Left renal pelvis (tissue), 4 donors: ENCODE data around the gene PDE3B. TPM values are rescaled to one million over a fixed set of nuclear protein-coding genes. Genes with fewer than 3 reads are reported as not detected.
"Not testable (repeated sequence)": the region's sequence is repeated elsewhere in the genome, so short reads cannot be mapped to it uniquely, and the experiment has no call there.

Source experiments
- DNase-seq, 4 donors: peaks; one replicate each; pipeline ENCODE4 v3.0.0-alpha.2; 2013; ENCODE audit warnings: low read depth in 4 of 4, low spot score in 3 of 4
- polyA plus RNA-seq, 4 donors: library from polyadenylated mRNA; unstranded; fragments of 120-200 nt; gene quantifications; one replicate each; pipeline ENCODE4 v1.2.1, GENCODE V29; 2013; ENCODE audit not compliant: insufficient read length in 4 of 4

Gene PDE3B
- polyA plus RNA-seq, 4 donors = 2.3 to 9.6 (median 7.8) TPM

DNA sequence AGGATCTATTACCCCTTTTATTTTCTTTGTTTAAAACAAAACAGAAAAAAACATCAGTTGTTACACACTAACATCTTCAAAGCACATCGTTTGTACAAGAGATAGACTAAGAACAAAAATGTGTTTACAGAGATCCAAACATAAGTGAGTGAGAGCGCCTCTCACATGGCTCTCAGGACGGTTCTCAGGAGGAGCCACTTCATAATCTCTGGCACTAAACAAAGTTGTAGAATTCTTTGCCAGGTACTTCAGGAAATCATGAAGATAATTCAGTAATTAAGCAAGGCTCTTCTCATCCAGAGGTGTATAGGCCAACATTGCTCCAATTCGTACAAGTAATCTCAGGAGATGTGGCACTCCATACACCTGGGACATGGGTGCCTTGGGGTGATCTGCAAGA, 29.8 kb downstream of the PDE3B start:
- DNase-seq = no peak

DNA sequence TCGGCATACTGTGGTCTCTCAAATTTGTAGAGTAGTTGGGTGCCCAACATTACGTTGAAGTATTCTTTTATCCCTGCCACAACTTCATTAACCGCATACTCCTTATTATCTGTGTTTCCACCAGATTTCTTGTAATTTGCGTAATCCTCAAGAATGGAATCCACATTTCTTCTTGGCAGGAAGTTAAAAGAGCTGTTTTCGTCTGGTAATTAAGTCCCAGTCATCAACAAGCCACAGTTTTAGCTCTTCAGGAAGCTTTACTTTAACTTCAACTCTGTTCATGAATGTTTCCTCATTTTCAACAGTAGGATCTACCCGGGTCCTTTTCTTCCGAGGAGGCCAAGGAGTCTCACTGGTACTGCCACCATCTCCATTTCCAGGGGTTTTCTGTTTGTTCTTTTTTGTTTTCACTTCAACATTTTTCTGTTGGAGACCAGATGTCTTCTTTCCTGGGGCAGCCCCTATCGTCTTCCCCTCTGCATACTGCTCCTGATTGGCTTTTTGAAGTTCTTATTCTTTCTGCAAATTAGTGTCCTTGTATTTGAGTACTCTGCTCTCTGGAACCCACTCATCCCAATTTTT, 30.3 kb downstream of the PDE3B start:
- DNase-seq = no peak

DNA sequence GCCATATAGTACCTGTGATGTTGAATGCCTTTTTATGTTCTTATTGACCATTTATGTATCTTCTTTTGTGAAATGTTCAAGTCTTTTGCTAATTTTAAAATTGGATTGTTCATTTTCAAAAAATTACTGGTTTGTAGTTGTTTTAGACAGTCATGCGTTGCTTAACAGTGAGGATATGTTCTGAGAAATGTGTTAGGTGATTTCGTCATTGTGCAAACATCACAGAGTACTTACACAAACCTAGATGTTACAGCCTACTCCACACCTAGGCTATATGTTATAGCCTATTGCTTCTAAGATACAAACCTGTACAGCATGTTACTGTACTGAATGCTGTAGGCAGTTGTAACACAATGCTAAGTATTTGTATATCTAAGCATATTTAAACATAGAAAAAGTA, 32.5 kb downstream of the PDE3B start:
- no peak for DNase-seq

DNA sequence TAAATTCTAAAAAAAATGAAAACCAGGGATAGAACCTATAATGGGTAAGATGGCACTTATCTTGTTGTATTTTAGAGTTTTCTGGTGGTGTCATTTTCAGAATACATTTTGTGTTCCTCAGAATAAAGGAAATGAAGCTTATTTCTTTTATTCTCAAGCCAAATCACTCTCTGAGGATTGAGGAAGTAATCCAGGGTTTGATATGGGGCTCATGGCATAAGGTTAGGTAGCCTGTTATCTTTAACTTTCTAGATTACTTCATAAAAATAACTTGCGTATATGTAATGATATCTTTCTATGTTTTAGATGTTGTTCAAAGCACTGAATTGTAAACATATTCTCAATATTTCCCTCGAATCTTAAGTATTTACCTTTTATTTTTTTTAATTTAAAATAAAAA, 33.5 kb downstream of the PDE3B start:
- no peak for DNase-seq

DNA sequence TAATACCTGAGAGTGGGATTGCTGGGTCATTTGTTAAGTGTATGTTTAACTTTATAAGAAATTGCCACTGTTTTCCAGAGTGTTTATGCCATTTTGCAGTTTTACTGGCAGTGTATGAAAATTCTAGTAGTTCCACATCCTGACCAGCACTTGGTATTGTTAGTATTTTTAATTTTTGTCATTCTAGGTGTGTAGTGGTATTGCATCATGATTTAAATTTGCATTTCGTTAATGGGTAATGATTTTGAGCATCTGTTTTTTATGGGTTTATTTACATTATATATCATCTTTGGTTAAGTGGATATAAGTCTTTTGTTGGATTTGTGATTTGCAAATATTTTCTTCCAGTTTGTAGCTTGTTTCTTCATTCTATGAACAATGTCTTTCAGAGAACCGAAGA, 34.7 kb downstream of the PDE3B start:
- no peak for DNase-seq

DNA sequence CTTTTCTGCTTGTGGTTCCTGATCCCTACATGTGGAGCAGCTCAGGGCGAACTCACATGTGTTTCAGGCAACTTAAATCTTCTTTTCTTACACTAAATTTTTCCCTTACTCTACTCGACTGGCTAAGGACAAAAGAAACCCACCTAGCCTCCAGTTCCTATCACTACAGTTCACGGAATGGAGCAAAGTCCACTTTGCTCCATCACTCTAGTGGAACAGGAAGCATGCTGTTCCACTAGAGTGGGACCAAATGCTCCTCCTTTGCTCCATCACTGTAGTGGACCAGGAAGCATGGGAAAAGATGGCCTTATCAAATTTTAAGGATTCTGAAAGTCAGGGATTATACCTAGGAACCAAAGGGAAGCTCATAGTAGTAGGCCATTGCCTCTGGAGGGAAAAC, 36.1 kb downstream of the PDE3B start:
- no peak for DNase-seq

DNA sequence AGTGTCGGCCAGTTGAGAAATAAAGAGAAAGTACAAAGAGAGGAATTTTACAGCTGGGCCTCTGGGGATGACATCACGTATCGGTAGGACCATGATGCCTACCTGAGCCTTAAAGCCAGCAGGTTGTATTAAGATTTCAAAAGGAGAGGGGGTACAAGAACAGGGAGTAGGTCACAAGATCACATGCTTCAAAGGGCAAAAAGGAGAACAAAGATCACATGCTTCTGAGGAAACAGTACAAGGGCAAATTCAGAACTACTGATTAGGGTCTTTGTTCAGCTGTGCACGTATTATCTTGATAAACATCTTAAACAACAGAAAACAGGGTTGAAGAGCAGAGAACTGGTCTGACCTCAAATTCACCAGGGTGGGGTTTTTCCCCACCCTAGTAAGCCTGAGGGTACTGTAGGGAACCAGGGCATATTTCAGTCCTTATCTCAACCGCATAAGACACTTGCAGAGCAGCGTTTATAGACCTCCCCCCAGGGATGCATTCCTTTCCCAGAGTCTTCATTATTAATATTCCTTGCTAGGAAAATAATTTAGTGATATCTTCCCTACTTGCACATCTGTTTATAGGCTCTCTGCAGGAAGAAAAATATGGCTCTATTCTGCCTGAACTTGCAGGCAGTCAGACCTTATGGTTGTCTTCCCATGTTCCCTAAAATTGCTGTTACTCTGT, 40.8 kb downstream of the PDE3B start:
- not testable (repeated sequence) for DNase-seq

DNA sequence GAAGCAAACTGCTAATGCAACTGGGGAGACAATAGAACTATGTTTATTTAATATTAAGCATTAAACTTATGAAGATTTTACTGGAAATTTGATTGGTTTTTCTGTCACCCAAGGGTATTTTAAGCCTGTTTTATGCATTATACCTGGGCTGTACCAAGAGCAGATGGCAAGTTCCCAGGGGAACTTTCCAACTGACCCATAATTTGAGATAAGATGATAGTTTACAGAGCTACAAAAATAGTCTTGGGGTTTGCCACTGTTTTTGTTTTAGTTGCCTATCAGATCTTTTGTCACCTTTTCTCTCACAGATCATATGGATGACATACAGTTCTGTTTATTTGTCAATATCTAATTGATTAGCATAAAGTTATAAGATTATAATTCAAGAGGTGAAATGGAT, 43.9 kb downstream of the PDE3B start:
- no peak for DNase-seq

DNA sequence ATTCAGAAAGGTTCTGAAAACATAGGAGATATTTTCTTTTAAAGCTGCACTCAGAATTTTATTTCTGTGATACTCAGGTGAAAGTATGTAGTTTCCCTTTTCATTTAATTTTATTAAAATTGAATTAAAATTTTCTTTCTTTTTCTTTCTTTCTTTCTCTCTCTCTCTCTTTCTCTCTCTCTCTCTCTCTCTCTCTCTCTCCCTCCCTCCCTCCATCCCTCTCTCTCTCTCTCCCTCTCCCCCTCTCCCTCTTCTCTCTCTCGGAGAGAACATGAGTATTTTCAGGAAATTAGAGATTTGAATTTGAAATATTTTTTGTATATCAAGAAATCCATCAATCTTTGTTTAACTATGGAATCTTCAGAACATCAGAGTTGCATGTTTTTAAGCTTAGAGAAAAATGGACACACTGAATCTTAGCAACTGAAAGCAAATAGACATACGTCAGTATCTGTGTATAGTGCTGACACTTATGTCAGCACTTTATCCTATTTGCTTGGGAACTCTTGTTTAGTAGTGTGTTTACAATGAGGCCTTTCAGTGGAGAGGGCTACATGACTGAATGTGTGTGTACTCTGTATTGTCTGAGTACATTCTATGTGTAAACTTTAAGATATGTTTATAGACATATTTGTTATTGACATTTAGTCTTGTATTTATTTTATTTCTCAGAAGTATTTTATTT, 44.5 kb downstream of the PDE3B start:
- DNase-seq = no peak

DNA sequence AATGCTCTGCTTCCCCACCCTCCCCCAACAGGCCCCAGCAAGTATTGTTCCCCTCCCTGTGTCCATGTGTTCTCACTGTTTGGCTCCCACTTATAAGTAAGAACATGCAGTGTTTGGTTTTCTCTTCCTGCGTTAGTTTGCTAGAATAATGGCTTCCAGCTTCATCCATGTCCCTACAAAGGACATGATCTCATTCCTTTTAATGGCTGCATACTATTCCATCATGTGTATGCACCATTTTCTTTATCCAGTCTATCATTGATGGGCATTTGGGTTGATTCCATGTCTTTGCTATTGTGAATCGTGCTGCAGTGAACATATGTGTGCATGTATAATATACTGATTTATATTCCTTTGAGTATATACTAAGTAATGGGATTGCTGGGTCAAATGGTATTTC, 52.1 kb downstream of the PDE3B start:
- not testable (repeated sequence) for DNase-seq

DNA sequence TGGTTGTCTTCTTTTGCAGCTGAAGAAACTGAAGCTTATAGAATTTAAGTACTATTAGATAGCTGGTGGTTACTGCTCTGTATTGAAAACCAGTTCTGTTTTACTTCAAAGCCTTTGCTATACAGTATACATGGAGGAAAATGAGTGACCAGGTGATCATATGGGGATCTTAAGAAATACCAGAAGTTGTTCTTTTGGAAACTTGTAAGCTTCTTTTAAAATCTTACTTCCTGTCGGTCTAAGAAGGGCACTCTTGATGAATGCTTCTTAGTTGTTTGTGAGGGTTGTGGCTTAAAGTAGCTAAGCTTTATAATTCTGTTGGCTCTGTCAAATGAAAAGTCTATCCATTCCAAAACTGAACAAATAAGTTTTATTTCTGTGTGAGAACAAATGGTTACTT, 55.2 kb downstream of the PDE3B start:
- DNase-seq = no peak

DNA sequence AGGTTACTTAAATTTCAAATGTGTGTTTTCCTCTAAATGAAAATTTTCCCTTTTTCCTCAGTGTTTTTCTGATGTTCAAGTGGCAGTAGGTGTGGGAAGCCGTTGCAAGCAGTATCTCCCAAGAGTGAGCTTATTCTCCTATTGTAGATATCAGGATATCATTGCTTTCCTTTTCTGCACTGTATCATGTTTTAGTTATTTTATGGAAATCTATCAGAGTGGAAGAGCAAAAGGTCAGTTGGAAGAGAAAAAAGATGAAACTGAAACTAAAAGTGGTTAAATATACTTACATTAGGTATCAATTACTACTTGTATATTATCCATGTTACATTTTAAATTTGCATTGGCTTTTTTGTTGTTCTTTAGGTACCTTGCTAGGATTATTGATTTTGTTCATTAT, 57.0 kb downstream of the PDE3B start:
- no peak for DNase-seq

DNA sequence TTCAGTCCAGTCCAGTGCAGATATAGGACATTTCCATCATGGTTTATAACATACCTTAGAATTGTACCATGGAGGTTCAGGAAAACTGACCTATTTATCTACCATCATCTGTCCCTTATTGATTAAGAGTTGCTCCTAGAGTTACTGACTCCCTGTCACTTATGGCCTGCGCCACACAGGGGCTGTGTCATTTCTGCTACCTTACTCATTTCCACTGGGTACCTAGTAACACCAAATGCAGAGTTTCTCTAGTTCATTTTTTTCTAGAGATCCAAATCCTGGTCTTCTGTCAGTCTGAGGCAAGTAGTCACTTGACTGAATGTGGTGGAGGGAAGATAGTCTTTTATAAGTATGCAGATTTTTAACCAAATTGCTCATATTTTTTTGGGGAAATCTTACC, 59.2 kb downstream of the PDE3B start:
- no peak for DNase-seq

DNA sequence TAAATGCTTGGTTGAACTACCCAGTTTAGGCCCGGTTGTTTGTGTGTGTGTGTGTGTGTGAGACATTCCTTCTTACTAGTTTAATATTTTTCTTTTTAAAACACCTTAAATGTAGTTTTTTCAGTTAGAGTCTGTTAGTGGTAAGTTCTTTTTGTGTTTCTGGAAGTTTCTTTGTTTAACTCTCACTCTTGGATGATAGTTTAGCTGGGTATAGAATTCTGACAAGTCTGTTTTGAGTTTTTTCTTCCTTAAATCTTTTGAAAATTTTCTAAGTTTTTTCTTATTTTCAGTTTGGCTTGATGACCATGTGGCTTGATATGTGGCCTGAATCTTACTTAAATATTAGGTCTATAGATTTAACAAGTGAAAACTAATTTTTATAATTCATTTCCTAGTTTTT, 60.1 kb downstream of the PDE3B start:
- no peak for DNase-seq

DNA sequence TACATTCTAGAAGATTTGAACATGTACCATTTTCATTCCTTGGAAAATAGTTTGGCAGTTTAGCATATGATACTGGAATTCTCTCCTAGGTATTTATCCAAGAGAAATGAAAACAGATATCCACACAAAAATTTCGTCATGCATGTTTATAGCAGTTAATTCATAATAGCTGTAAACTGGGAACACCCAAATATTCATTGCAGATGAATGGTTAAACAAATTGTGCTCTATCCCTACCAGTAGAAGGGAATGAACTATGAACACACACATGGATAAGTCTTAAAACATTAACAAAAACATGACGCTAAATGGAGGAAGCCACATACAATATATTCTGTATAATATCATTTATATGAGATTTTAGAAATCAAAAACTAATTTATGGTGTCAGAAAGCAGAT, 61.5 kb downstream of the PDE3B start:
- no peak for DNase-seq

DNA sequence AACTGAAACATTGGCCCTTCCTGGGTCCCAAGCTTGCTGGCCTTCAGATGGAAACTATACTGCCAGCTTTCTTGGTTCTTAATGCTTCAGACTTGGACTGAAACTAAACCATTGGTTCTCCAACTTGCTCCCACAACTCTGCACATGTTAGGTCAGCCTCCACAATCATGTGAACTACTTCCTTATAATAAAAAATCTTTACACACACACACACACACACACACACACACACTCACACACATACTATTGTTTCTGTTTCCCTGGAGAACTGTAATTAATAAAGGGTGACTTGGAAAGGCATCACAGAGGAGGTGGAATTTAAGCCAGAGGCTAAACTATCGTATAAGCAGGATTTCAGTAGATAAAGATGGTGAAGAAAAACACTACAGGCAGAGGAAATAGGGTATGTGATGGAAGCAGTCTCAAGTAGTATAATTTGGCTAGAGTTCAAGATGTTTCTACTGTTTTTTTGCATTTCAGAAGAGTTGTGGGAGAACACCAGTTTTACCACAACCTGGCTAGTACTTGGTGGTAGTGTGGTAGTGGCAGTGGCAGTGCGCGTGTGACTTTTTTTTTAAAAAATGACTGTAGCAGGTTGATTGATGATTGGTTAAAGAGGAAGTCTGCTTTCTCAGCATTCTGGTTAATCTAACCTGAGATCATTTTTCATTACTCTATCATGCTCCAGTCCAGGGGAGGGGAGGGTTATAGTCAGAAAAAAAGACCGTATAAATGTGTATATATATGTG, 70.1 kb downstream of the PDE3B start:
- DNase-seq = no peak

DNA sequence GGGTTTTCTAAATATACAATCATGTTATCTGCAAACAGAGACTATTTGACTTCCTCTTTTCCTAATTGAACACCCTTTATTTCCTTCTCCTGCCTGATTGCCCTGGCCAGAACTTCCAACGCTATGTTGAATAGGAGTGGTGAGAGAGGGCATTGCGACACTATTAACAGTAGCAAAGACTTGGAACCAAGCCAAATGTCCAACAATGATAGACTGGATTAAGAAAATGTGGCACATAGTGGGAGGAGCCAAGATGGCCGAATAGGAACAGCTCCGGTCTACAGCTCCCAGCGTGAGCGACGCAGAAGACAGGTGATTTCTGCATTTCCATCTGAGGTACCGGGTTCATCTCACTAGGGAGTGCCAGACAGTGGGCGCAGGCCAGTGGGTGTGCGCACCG, 72.1 kb downstream of the PDE3B start:
- DNase-seq = not testable (repeated sequence)

DNA sequence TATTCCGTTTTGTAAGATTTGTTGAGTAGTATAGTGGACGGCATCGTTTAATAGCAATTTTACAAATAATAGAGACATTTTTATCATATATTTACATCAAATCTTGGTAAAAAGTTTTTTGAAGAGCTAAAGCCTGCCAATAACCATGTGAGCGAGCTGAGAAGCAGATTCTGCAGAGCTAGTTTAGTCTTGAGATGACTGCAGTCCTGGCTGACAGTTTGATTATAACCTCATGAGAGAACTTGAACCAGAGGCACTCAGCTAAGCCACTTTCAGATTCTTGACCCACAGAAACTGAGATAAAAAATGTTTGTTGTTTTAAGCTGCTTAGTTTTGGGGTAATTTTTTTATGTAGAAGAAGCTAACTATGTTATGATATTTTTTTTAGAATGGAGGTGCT, 78.9 kb downstream of the PDE3B start:
- DNase-seq = no peak

DNA sequence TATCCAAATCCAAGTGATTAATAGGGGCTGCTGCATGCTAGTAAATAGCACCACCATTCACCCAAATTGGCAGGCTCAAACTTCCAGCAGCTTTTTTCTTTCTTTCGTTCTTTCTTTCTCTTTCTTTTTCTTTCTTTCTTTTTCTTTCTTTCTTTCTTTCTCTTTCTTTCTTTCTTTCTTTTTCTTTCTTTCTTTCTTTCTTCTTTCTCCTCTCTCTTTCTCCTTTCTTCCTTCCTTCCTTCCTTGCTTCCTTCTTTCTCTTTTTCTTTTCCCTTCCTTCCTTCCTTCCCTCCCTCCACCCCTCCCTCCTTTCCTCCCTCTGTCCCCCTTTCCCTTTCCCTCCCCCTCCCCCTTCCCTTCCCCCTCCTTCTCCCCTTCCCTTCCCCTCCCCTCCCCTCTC, 81.5 kb downstream of the PDE3B start:
- DNase-seq = no peak

DNA sequence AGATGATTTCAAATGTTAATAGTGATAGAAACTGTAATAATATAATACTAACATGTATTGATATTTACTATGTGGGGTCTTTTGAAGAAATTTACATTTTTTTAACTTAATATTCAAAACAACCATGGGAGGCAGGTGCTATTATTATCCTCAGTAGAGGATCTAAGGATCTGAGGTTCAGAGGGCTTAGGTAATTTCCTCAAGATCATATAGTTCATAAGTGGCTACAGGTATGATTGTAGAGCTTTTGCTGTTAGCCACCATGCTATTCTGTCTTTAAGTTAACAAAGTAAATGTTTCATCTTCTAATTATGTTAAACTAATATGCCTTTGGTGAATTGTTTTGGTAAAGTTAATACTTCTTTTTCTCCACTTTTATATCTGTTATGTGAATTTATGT, 83.6 kb downstream of the PDE3B start:
- DNase-seq = no peak

DNA sequence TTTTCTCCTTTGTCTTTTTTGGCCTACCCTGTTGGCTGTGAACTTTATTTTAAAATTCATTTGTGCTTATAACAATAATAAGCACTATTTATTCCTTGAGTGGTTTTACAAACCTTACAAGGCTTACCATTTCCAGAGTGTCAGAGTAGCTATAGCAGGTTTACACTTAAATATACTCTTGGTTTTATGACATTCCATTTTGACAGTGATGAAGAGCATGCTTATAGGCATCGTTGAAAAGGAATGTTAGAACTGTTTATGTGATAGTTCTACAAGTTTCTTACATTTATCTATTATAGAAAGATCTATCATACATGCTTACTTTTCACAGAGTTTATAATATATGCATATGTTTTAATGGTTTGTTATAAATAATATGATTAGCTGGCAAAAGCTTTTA, 84.1 kb downstream of the PDE3B start:
- no peak for DNase-seq

DNA sequence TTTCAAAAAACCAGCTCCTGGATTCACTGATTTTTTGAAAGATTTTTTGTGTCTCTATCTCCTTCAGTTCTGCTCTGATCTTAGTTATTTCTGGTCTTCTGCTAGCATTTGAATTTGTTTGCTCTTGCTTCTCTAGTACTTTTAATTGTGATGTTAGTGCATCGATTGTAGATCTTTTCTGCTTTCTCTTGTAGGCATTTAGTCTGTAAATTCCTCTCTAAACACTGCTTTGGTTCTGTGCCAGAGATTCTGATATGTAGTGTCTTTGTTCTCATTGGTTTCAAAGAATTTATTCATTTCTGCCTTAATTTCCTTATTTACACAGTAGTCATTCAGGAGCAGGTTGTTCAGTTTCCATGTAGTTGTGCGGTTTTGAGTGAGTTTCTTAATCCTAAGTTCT, 96.9 kb downstream of the PDE3B start:
- not testable (repeated sequence) for DNase-seq
